HG03469 (cell line): ENCODE measurements around the gene CYP19A1.
"Not testable (repeated sequence)": the region's sequence is repeated elsewhere in the genome, so short reads cannot be mapped to it uniquely, and the experiment has no call there.

Source experiments
- ATAC-seq: cut with Tn5 transposase; IDR thresholded peaks from one replicate; pipeline ENCODE4 v1.9.1; 2021; ENCODE audit warnings: mild to moderate bottlenecking, moderate library complexity, moderate number of reproducible peaks; ENCODE audit not compliant: unreplicated experiment

The CYP19A1 gene

GRCh38 chr15:51265037-51265555 lies 73.3 kb downstream of the CYP19A1 start:
- ATAC-seq = no peak

- ATAC-seq = no peak
Measured at GRCh38 chr15:51263726-51264125, 74.7 kb downstream of the CYP19A1 start.

GRCh38 chr15:51263116-51263515 lies 75.3 kb downstream of the CYP19A1 start:
- no peak for ATAC-seq

GRCh38 chr15:51262463-51262862 lies 75.9 kb downstream of the CYP19A1 start:
- no peak for ATAC-seq

GRCh38 chr15:51261113-51261512 lies 77.3 kb downstream of the CYP19A1 start:
- ATAC-seq = not testable (repeated sequence)

- no peak for ATAC-seq
Measured at GRCh38 chr15:51260202-51260601, 78.2 kb downstream of the CYP19A1 start.

GRCh38 chr15:51255533-51255932 lies 82.9 kb downstream of the CYP19A1 start:
- ATAC-seq = no peak

GRCh38 chr15:51253366-51253765 lies 85.0 kb downstream of the CYP19A1 start:
- ATAC-seq = no peak

GRCh38 chr15:51252671-51253070 lies 85.7 kb downstream of the CYP19A1 start:
- no peak for ATAC-seq

GRCh38 chr15:51251556-51251955 lies 86.8 kb downstream of the CYP19A1 start:
- ATAC-seq = no peak

GRCh38 chr15:51250217-51251011 lies 88.0 kb downstream of the CYP19A1 start:
- ATAC-seq = no peak

GRCh38 chr15:51245628-51246027 lies 92.8 kb downstream of the CYP19A1 start:
- no peak for ATAC-seq

- no peak for ATAC-seq
Measured at GRCh38 chr15:51244423-51244869, 94.0 kb downstream of the CYP19A1 start.

GRCh38 chr15:51243774-51244173 lies 94.6 kb downstream of the CYP19A1 start:
- peak; percentile 38 for ATAC-seq

GRCh38 chr15:51240066-51240465 lies 98.3 kb downstream of the CYP19A1 start:
- no peak for ATAC-seq

- no peak for ATAC-seq
Measured at GRCh38 chr15:51237816-51238215, 100.6 kb downstream of the CYP19A1 start.

- ATAC-seq = no peak
Measured at GRCh38 chr15:51234176-51234927, 104.0 kb downstream of the CYP19A1 start.

GRCh38 chr15:51232581-51232980 lies 105.8 kb downstream of the CYP19A1 start:
- ATAC-seq = no peak

- ATAC-seq = no peak
Measured at GRCh38 chr15:51229907-51230330, 108.5 kb downstream of the CYP19A1 start.

GRCh38 chr15:51227940-51228732 lies 110.3 kb downstream of the CYP19A1 start:
- peak; percentile 83 for ATAC-seq
